Aorta (tissue), 5 donors: ENCODE measurements around the gene WNT1. TPM values are rescaled to one million over a fixed set of nuclear protein-coding genes. Genes with fewer than 3 reads are reported as not detected.
A peak's percentile ranks its signal among the peaks of the same experiment; 100 is the strongest.

Source experiments
- ATAC-seq: fragments of 200-7000 bp; cut with Tn5 transposase; one replicate; pipeline ENCODE4 v1.9.1; 2022; ENCODE audit warnings: moderate library complexity; ENCODE audit not compliant: low FRiP score
- DNase-seq, 2 donors: peaks; one replicate each; pipeline ENCODE4 v3.0.0-alpha.2; 2020
- H3K27ac ChIP-seq, 2 donors: one replicate each; pipeline ENCODE4 v1.5.1; 2013; ENCODE audit warnings: low read length in 2 of 2, mild to moderate bottlenecking in 2 of 2, moderate library complexity in 2 of 2, control low read depth in 1 of 2, inconsistent platforms in 1 of 2, low read depth in 1 of 2
- H3K27me3 ChIP-seq, 2 donors: one replicate each; pipeline ENCODE4 v1.6.1; 2013; ENCODE audit warnings: control low read depth in 1 of 2, low read length in 1 of 2, mild to moderate bottlenecking in 1 of 2, moderate library complexity in 1 of 2; ENCODE audit not compliant: insufficient read depth in 2 of 2, control insufficient read depth in 1 of 2
- H3K36me3 ChIP-seq, 2 donors: one replicate each; pipeline ENCODE4 v1.6.1; 2013; ENCODE audit warnings: control low read depth in 1 of 2, low read length in 1 of 2, mild to moderate bottlenecking in 1 of 2; ENCODE audit not compliant: insufficient read depth in 2 of 2, control insufficient read depth in 1 of 2
- H3K4me1 ChIP-seq, 2 donors: one replicate each; pipeline ENCODE4 v1.6.1; 2013; ENCODE audit warnings: low read length in 2 of 2, control low read depth in 1 of 2, mild to moderate bottlenecking in 1 of 2, moderate library complexity in 1 of 2; ENCODE audit not compliant: insufficient read depth in 2 of 2, control insufficient read depth in 1 of 2
- H3K4me3 ChIP-seq, 2 donors: one replicate each; pipeline ENCODE4 v1.5.1; 2013; ENCODE audit warnings: low read length in 2 of 2, control low read depth in 1 of 2, mild to moderate bottlenecking in 1 of 2
- H3K9me3 ChIP-seq: one replicate; pipeline ENCODE4 v1.6.1; 2013; ENCODE audit warnings: mild to moderate bottlenecking, low read length; ENCODE audit not compliant: control insufficient read depth
- WGBS, 2 donors: extraction: QIAGEN DNeasy Blood & Tissue Kit; methylation state at CpG; one replicate each; pipeline ENCODE4 v1.1.7; 2013; 5-methylcytosine and 5-hydroxymethylcytosine counted together
- intact Hi-C, 2 donors: fragments of 100-400 bp; cut with DNase I; formaldehyde crosslinking; loops; one replicate each; pipeline versions ENCODE4 v1.14.2 to v1.15.0; 2022
- polyA plus RNA-seq, 2 donors: library from polyadenylated mRNA; stranded (reverse); fragments of 200-250 nt; gene quantifications; one replicate each; pipeline ENCODE4 v1.2.3, GENCODE V29; 2013
- total RNA-seq, 2 donors: library from RNA; stranded (reverse); fragmentation: NEBNext Ultra II Directional; extraction: Animal tissue kit (Norgen Biotek cat#: 25700); gene quantifications; one replicate each; pipeline ENCODE4 v1.2.1, GENCODE V29; 2021
- donor health status: healthy with polysubstance abuse.
- donor health status: Bipolar disorder and iron deficiency.
- donor health status: DM: no; HTN: no; CAD: no.
- donor health status: DM: no; HTN: no; CAD: no.
- donor health status: DM: yes; HTN: yes; CAD: no.

The WNT1 gene
- total and polyA plus RNA-seq, 4 donors = not detected

GRCh38 chr12:48977290-48978281, 536 bp upstream of the WNT1 start:
- H3K27me3 ChIP-seq = no peaks in the 10 kb centered on the region
- H3K9me3 ChIP-seq = no peaks in the 10 kb centered on the region
- WGBS, 2 donors = 18 to 25% methylated on average over 34 to 50 of the region's 50 CpGs
- no peaks in the 10 kb centered on the region for H3K36me3 ChIP-seq
- DNase-seq = peak; percentile 81 to 95
- ATAC-seq = peak; percentile 43
- no peak overlapping the region for H3K4me3 ChIP-seq
- no peak overlapping the region for H3K27ac ChIP-seq
- intact Hi-C loops = no loop called here
- H3K4me1 ChIP-seq = no peaks in the 10 kb centered on the region

- Histone ChIP-seq H3K27ac (no peak overlapping the region), H3K4me3 (peak overlapping the region in 1 of 2 donors; percentile 8), H3K36me3 (no peaks in the 10 kb centered on the region), H3K9me3 (no peaks in the 10 kb centered on the region), H3K4me1 (no peaks in the 10 kb centered on the region), H3K27me3 (no peaks in the 10 kb centered on the region)
- DNase-seq (peak in 1 of 2 donors; percentile 70), ATAC-seq (peak; percentile 4)
- 2 to 3% methylated on average over 45 of the region's 45 CpGs for WGBS, 2 donors
- intact Hi-C loops = no loop called here
These were observed 849 bp downstream of the WNT1 start for GRCh38 chr12:48978741-48979601.

- Histone ChIP-seq H3K4me1 (no peaks in the 10 kb centered on the region), H3K36me3 (no peaks in the 10 kb centered on the region), H3K27ac (no peak overlapping the region), H3K27me3 (no peaks in the 10 kb centered on the region), H3K4me3 (peak overlapping the region in 1 of 2 donors; percentile 8), H3K9me3 (no peaks in the 10 kb centered on the region)
- peak; percentile 15 for ATAC-seq
- 2% methylated on average over 55 of the region's 55 CpGs for WGBS, 2 donors
- peak; percentile 59 to 78 for DNase-seq
- intact Hi-C loops = no loop called here
These were observed 1.7 kb downstream of the WNT1 start for GRCh38 chr12:48979602-48980388.

- H3K27me3 ChIP-seq = no peaks in the 10 kb centered on the region
- no peak overlapping the region for H3K4me3 ChIP-seq
- ATAC-seq (no peak), DNase-seq (peak in 1 of 2 donors; percentile 77)
- intact Hi-C loops = no loop called here
- H3K36me3 ChIP-seq = no peaks in the 10 kb centered on the region
- H3K4me1 ChIP-seq = no peaks in the 10 kb centered on the region
- no peak overlapping the region for H3K27ac ChIP-seq
- 4 to 9% methylated on average over 46 of the region's 46 CpGs for WGBS, 2 donors
- no peaks in the 10 kb centered on the region for H3K9me3 ChIP-seq
These were observed 2.3 kb downstream of the WNT1 start for GRCh38 chr12:48980389-48980952.

GRCh38 chr12:48980953-48981756, 3.0 kb downstream of the WNT1 start:
- no peak overlapping the region for H3K27ac ChIP-seq
- no peaks in the 10 kb centered on the region for H3K27me3 ChIP-seq
- no peak overlapping the region for H3K4me3 ChIP-seq
- intact Hi-C loops = no loop called here
- no peaks in the 10 kb centered on the region for H3K4me1 ChIP-seq
- DNase-seq (peak; percentile 60 to 75), ATAC-seq (no peak)
- H3K36me3 ChIP-seq = no peaks in the 10 kb centered on the region
- no peaks in the 10 kb centered on the region for H3K9me3 ChIP-seq
- 10 to 15% methylated on average over 90 to 91 of the region's 91 CpGs for WGBS, 2 donors

GRCh38 chr12:48981757-48982157, 3.6 kb downstream of the WNT1 start:
- Histone ChIP-seq H3K4me1 (no peaks in the 10 kb centered on the region), H3K4me3 (no peak overlapping the region), H3K27me3 (no peaks in the 10 kb centered on the region), H3K9me3 (no peaks in the 10 kb centered on the region), H3K27ac (no peak overlapping the region), H3K36me3 (no peaks in the 10 kb centered on the region)
- DNase-seq = peak in 1 of 2 donors; percentile 67
- intact Hi-C loops = no loop called here
- WGBS, 2 donors = 67 to 69% methylated on average over 13 of the region's 13 CpGs
- ATAC-seq = no peak

GRCh38 chr12:48982397-48983080, 4.4 kb downstream of the WNT1 start:
- DNase-seq (no peak), ATAC-seq (no peak)
- WGBS, 2 donors = 89 to 92% methylated on average over 6 of the region's 6 CpGs
- H3K27me3 ChIP-seq = no peaks in the 10 kb centered on the region
- intact Hi-C loops = no loop called here
- H3K4me3 ChIP-seq = no peak overlapping the region
- H3K4me1 ChIP-seq = no peaks in the 10 kb centered on the region
- no peak overlapping the region for H3K27ac ChIP-seq
- H3K9me3 ChIP-seq = no peaks in the 10 kb centered on the region
- no peaks in the 10 kb centered on the region for H3K36me3 ChIP-seq
